HepG2 (cell line): Measurements from ENCODE around the gene ITIH3. TPM values are rescaled to one million over a fixed set of nuclear protein-coding genes. Genes with fewer than 3 reads are reported as not detected.

Experiments
- ATAC-seq: fragments of 200-7000 bp; cut with Tn5 transposase; 3 replicates; pipeline ENCODE4 v1.9.1; 2020; ENCODE audit warnings: mild to moderate bottlenecking, moderate library complexity
- BruUV-seq: library from RNA; stranded (reverse); fragments of 400-500 nt; replicated peaks from 2 replicates; lab custom pipeline; 2021; lab: Mats Ljungman, UMichigan
- CTCF ChIA-PET: fragments of 300-600 bp; formaldehyde crosslinking; extraction: SDS; loops from one replicate; lab custom pipeline; 2021; ENCODE audit warnings: low total read pairs, inconsistent platforms, low intra/inter-chr PET ratio; lab: Yijun Ruan, JAX
- POLR2A ChIA-PET: fragments of 350-600 bp; sonication (Branson Sonifier 250); formaldehyde crosslinking; loops from one replicate; lab custom pipeline; 2020; ENCODE audit warnings: antibody characterized with exemption, inconsistent platforms; lab: Yijun Ruan, JAX
- DNase-seq: peaks from one replicate; pipeline ENCODE4 v3.0.0-alpha.2; 2015; ENCODE audit warnings: low spot score
- FAIRE-seq: peaks from 3 replicates; lab custom pipeline; 2011; peaks lifted over from hg19 to GRCh38; lab: Jason Lieb, UNC
- H2AFZ ChIP-seq: one replicate; pipeline ENCODE4 v1.6.1; 2011; ENCODE audit warnings: low read length, inconsistent platforms
- H3K27ac ChIP-seq: fragments of 300-600 bp; 3 replicates; pipeline ENCODE4 v1.8.0; 2011; ENCODE audit warnings: mixed run types, mild to moderate bottlenecking, mixed read lengths, low read length, inconsistent platforms; ENCODE audit not compliant: insufficient read depth; ENCODE audit errors: extremely low read length
- H3K27me3 ChIP-seq, 2 experiments: fragments of 200-600 bp in 1 of 2; 2 replicates in 1 of 2; 3 replicates in 1 of 2; pipeline versions ENCODE4 v1.6.0 to v1.8.0; 2011; ENCODE audit warnings: low read length in 2 of 2, mild to moderate bottlenecking in 2 of 2, moderate library complexity in 2 of 2, inconsistent platforms in 1 of 2; ENCODE audit not compliant: insufficient read depth in 2 of 2, control insufficient read depth in 1 of 2
- H3K36me3 ChIP-seq, 2 experiments: fragments of 200-600 bp in 1 of 2; replicated peaks in 1 of 2; 2 replicates in 1 of 2; 3 replicates in 1 of 2; pipeline versions ENCODE4 v1.5.1 to v1.8.0; 2011; ENCODE audit warnings: low read length in 2 of 2, inconsistent platforms in 1 of 2; ENCODE audit not compliant: insufficient read depth in 2 of 2, control insufficient read depth in 1 of 2
- H3K4me1 ChIP-seq: 2 replicates; pipeline ENCODE4 v1.5.1; 2012; ENCODE audit warnings: low read length, inconsistent platforms; ENCODE audit not compliant: insufficient read depth
- H3K4me2 ChIP-seq: 2 replicates; pipeline ENCODE4 v1.6.0; 2011; ENCODE audit warnings: low read depth, low read length, inconsistent platforms
- H3K4me3 ChIP-seq, 3 experiments: fragments of 200-600 bp in 1 of 3; sonication (generic), shearing (Covaris generic) in 1 of 3; replicated peaks in 1 of 3; 2 replicates each; pipeline ENCODE4 v1.5.1; 2011 to 2016; ENCODE audit warnings: low read length in 3 of 3, inconsistent platforms in 2 of 3, low read depth in 2 of 3, mild to moderate bottlenecking in 2 of 3, control low read depth in 1 of 3, mixed read lengths in 1 of 3; ENCODE audit not compliant: insufficient read depth in 1 of 3
- H3K79me2 ChIP-seq: one replicate; pipeline ENCODE4 v1.6.1; 2011; ENCODE audit warnings: low read length, inconsistent platforms; ENCODE audit not compliant: insufficient read depth
- H3K9ac ChIP-seq: 2 replicates; pipeline ENCODE4 v1.6.0; 2011; ENCODE audit warnings: mild to moderate bottlenecking, low read depth, low read length, inconsistent platforms; ENCODE audit not compliant: insufficient read depth
- H3K9me3 ChIP-seq: 2 replicates; pipeline ENCODE4 v1.5.1; 2012; ENCODE audit warnings: mild to moderate bottlenecking, low read length
- H4K20me1 ChIP-seq: 2 replicates; pipeline ENCODE4 v1.6.0; 2011; ENCODE audit warnings: inconsistent platforms, mild to moderate bottlenecking, low read length, moderate library complexity; ENCODE audit not compliant: insufficient read depth
- BORCS8-MEF2B ChIP-seq: sonication (generic); formaldehyde crosslinking; IDR thresholded peaks from 2 replicates; pipeline ENCODE4 v1.8.0; 2022; ENCODE audit warnings: mild to moderate bottlenecking, missing genetic modification reagents
- KLF12 ChIP-seq: sonication (generic); formaldehyde crosslinking; IDR thresholded peaks from 2 replicates; pipeline ENCODE4 v1.4.0; 2020; ENCODE audit warnings: missing genetic modification reagents, borderline replicate concordance
- POLR2G ChIP-seq: fragments of 200-400 bp; formaldehyde crosslinking; IDR thresholded peaks from 2 replicates; pipeline ENCODE4 v1.6.1; 2018; ENCODE audit warnings: mild to moderate bottlenecking, low read depth, low read length, moderate library complexity
- THAP11 ChIP-seq: IDR thresholded peaks from 2 replicates; pipeline ENCODE4 v1.6.1; 2016; ENCODE audit warnings: missing biosample characterization, missing genetic modification reagents
- ZNF446 ChIP-seq: sonication (generic); formaldehyde crosslinking; IDR thresholded peaks from 2 replicates; pipeline ENCODE4 v1.5.0; 2020; ENCODE audit warnings: mild to moderate bottlenecking, missing genetic modification reagents
- ZNF607 ChIP-seq: sonication (generic); formaldehyde crosslinking; IDR thresholded peaks from 2 replicates; pipeline ENCODE4 v1.5.1; 2020; ENCODE audit warnings: missing genetic modification reagents, mild to moderate bottlenecking, borderline replicate concordance
- ZNF720 ChIP-seq: sonication (generic); formaldehyde crosslinking; IDR thresholded peaks from 2 replicates; pipeline ENCODE4 v1.4.0; 2020; ENCODE audit warnings: missing genetic modification reagents
- ZNF841 ChIP-seq: sonication (generic); formaldehyde crosslinking; IDR thresholded peaks from 2 replicates; pipeline ENCODE4 v1.8.1; 2023; ENCODE audit warnings: missing genetic modification reagents, borderline replicate concordance
- WGBS: methylation state at CpG from one replicate; pipeline ENCODE4 v1.1.6; 2017; ENCODE audit warnings: low lambda C conversion rate; 5-methylcytosine and 5-hydroxymethylcytosine counted together
- in situ Hi-C: cut with HindIII; loops from 2 replicates; pipeline ENCODE4 v1.10.0; 2017; ENCODE audit warnings: low pct_unique_long_range_greater_than_20kb; ENCODE audit not compliant: extremely low pct_ligation_motif_present
- intact Hi-C: fragments of 100-400 bp; cut with micrococcal nuclease; formaldehyde crosslinking; loops from one replicate; pipeline ENCODE4 v1.10.0; 2022; ENCODE audit not compliant: unreplicated experiment
- polyA plus RNA-seq, 8 experiments: library from polyadenylated mRNA; depleted of rRNA in 3 of 8; stranded (reverse) in 7 of 8; unstranded in 1 of 8; fragments of >200 nt; fragmentation: Illumina TruSeq in 4 of 8; extraction: Trizol in 4 of 8; gene quantifications; 2 replicates each; pipeline versions ENCODE4 v1.2.1 to v1.2.3, GENCODE V29; 2011 to 2016; ENCODE audit warnings: low read depth in 4 of 8, missing spikeins in 1 of 8, mixed read lengths in 1 of 8; ENCODE audit not compliant: insufficient read depth in 1 of 8
- total RNA-seq, 5 experiments: library from RNA; depleted of rRNA; stranded (reverse); fragments of >200 nt; fragmentation: Illumina TruSeq; extraction: Trizol; gene quantifications; 2 replicates each; pipeline ENCODE4 v1.2.3, GENCODE V29; 2016; ENCODE audit warnings: low read depth in 1 of 5
- TF ChIP-seq, protein P1 (sequence below): sonication (generic); IDR thresholded peaks from 2 replicates; pipeline ENCODE4 v1.6.1; 2016; ENCODE audit warnings: low read depth, borderline replicate concordance
- TF ChIP-seq, protein P2 (sequence below): sonication (generic); formaldehyde crosslinking; IDR thresholded peaks from 2 replicates; pipeline ENCODE4 v1.8.0; 2022; ENCODE audit warnings: mild to moderate bottlenecking, missing genetic modification reagents, moderate library complexity
- TF ChIP-seq, protein P3 (sequence below): sonication (generic); formaldehyde crosslinking; IDR thresholded peaks from 2 replicates; pipeline ENCODE4 v1.4.0; 2020; ENCODE audit warnings: missing genetic modification reagents, borderline replicate concordance
- TF ChIP-seq, protein P4 (sequence below): sonication (generic); formaldehyde crosslinking; IDR thresholded peaks from 2 replicates; pipeline ENCODE4 v1.4.0; 2020; ENCODE audit warnings: missing genetic modification reagents

Gene ITIH3
- total and polyA plus RNA-seq, 2 of the 13 experiments (the other 11 are each of a cell fraction or from before 2014, with no cell fraction given) = 105 to 632 TPM

DNA sequence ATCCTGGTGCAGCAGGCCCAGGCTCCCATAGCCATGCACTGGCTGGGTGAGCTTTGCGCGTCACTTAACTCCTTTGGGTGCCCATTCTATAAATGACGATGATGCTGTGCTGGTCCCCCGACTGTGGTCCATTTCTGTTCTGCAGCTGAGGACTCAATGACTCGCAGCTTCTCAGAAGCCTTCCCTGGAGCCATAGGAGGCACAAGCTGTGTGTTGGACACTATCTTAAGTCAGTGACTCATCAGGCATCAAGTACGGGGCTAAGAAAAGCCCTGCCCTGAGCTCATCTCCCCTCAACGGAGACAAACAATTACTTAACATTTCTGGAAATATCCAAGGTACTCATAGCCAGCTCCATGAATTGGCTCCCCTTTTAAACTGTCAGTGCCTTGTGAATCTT, 54.0 kb downstream of the ITIH3 start:
- intact Hi-C loops = no loop called here
- Histone ChIP-seq H4K20me1 (no peaks in the 10 kb centered on the region), H3K36me3 (peaks cover 2 to 9% of the 10 kb centered on the region in 2 experiments; a peak in 3 of 5 replicates), H3K27ac (no peak overlapping the region), H2AFZ (no peak overlapping the region), H3K4me3 (no peak overlapping the region), H3K9ac (no peak overlapping the region)
- BruUV-seq = no TSS peak
- 75% methylated on average over 2 of the region's 7 CpGs for WGBS
- FAIRE-seq (no peak), DNase-seq (no peak)
- POLR2A ChIA-PET = no interaction called here
- TF ChIP-seq, protein P1, sequence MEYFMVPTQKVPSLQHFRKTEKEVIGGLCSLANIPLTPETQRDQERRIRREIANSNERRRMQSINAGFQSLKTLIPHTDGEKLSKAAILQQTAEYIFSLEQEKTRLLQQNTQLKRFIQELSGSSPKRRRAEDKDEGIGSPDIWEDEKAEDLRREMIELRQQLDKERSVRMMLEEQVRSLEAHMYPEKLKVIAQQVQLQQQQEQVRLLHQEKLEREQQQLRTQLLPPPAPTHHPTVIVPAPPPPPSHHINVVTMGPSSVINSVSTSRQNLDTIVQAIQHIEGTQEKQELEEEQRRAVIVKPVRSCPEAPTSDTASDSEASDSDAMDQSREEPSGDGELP = no peak
- no peak for TF ChIP-seq ZNF607 (CRISPR knock-in tag)
- TF ChIP-seq BORCS8-MEF2B (CRISPR knock-in tag) = no peak
- no peak for TF ChIP-seq POLR2G
- no peak for TF ChIP-seq ZNF446 (CRISPR knock-in tag)
- no peak for TF ChIP-seq THAP11 (CRISPR knock-in tag)
- TF ChIP-seq ZNF720 (CRISPR knock-in tag) = no peak
- TF ChIP-seq, protein P2, sequence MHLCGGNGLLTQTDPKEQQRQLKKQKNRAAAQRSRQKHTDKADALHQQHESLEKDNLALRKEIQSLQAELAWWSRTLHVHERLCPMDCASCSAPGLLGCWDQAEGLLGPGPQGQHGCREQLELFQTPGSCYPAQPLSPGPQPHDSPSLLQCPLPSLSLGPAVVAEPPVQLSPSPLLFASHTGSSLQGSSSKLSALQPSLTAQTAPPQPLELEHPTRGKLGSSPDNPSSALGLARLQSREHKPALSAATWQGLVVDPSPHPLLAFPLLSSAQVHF (CRISPR knock-in tag) = no peak
- TF ChIP-seq KLF12 (CRISPR knock-in tag) = no peak
- TF ChIP-seq, protein P3, sequence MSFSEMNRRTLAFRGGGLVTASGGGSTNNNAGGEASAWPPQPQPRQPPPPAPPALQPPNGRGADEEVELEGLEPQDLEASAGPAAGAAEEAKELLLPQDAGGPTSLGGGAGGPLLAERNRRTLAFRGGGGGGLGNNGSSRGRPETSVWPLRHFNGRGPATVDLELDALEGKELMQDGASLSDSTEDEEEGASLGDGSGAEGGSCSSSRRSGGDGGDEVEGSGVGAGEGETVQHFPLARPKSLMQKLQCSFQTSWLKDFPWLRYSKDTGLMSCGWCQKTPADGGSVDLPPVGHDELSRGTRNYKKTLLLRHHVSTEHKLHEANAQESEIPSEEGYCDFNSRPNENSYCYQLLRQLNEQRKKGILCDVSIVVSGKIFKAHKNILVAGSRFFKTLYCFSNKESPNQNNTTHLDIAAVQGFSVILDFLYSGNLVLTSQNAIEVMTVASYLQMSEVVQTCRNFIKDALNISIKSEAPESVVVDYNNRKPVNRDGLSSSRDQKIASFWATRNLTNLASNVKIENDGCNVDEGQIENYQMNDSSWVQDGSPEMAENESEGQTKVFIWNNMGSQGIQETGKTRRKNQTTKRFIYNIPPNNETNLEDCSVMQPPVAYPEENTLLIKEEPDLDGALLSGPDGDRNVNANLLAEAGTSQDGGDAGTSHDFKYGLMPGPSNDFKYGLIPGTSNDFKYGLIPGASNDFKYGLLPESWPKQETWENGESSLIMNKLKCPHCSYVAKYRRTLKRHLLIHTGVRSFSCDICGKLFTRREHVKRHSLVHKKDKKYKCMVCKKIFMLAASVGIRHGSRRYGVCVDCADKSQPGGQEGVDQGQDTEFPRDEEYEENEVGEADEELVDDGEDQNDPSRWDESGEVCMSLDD (CRISPR knock-in tag) = no peak
- TF ChIP-seq ZNF841 = no peak
- TF ChIP-seq, protein P4, sequence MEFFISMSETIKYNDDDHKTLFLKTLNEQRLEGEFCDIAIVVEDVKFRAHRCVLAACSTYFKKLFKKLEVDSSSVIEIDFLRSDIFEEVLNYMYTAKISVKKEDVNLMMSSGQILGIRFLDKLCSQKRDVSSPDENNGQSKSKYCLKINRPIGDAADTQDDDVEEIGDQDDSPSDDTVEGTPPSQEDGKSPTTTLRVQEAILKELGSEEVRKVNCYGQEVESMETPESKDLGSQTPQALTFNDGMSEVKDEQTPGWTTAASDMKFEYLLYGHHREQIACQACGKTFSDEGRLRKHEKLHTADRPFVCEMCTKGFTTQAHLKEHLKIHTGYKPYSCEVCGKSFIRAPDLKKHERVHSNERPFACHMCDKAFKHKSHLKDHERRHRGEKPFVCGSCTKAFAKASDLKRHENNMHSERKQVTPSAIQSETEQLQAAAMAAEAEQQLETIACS = no peak
- TF ChIP-seq, all 625 proteins: peak for 0
- peaks cover 25% of the 10 kb centered on the region for H3K4me1 ChIP-seq
- no peaks in the 10 kb centered on the region for H3K9me3 ChIP-seq
- CTCF ChIA-PET = no interaction called here
- no peak overlapping the region for H3K4me2 ChIP-seq
- ATAC-seq = no peak
- in situ Hi-C loops = no loop called here
- no peaks in the 10 kb centered on the region for H3K27me3 ChIP-seq
- H3K79me2 ChIP-seq = no peaks in the 10 kb centered on the region
